NCI-H510A (cell line): ENCODE data around the gene VIPR1.

Experiments
- DNase-seq: peaks from one replicate; lab custom pipeline; 2025; lab: John Stamatoyannopoulos, UW

The VIPR1 gene

GRCh38 chr3:42502429-42503250 is at the start of gene VIPR1:
Gene VIPR1 (plus strand): TSS chr3:42502643. CDS start chr3:42502736, 93 bp downstream.
- peak; percentile 61 for DNase-seq

- no peak for DNase-seq
Observed at GRCh38 chr3:42456211-42456610, 46.2 kb upstream of the VIPR1 start.

- DNase-seq, result no peak
Observed at GRCh38 chr3:42459151-42459550, 43.3 kb upstream of the VIPR1 start.

GRCh38 chr3:42461762-42462161 is 40.7 kb upstream of the VIPR1 start:
- DNase-seq, result no peak

GRCh38 chr3:42463093-42463492 is 39.4 kb upstream of the VIPR1 start:
- no peak for DNase-seq

- no peak for DNase-seq
Observed at GRCh38 chr3:42468111-42468510, 34.3 kb upstream of the VIPR1 start.

GRCh38 chr3:42472555-42472954 is 29.9 kb upstream of the VIPR1 start:
- no peak for DNase-seq

GRCh38 chr3:42473083-42473932 is 29.1 kb upstream of the VIPR1 start:
- no peak for DNase-seq

GRCh38 chr3:42476225-42477125 is 26.0 kb upstream of the VIPR1 start:
- DNase-seq, result no peak

GRCh38 chr3:42477696-42478095 is 24.7 kb upstream of the VIPR1 start:
- DNase-seq, result no peak

- no peak for DNase-seq
Observed at GRCh38 chr3:42478830-42479229, 23.6 kb upstream of the VIPR1 start.

GRCh38 chr3:42486814-42487565 is 15.5 kb upstream of the VIPR1 start:
- no peak for DNase-seq

- no peak for DNase-seq
Observed at GRCh38 chr3:42488687-42489086, 13.8 kb upstream of the VIPR1 start.

GRCh38 chr3:42489116-42489936 is 13.1 kb upstream of the VIPR1 start:
- no peak for DNase-seq

GRCh38 chr3:42489937-42490227 is 12.6 kb upstream of the VIPR1 start:
- DNase-seq, result no peak

- DNase-seq, result peak; percentile 35
Observed at GRCh38 chr3:42490243-42490642, 12.2 kb upstream of the VIPR1 start.

- DNase-seq, result no peak
Observed at GRCh38 chr3:42491881-42492507, 10.4 kb upstream of the VIPR1 start.

- DNase-seq, result no peak
Observed at GRCh38 chr3:42492508-42493080, 9.8 kb upstream of the VIPR1 start.

- DNase-seq, result no peak
Observed at GRCh38 chr3:42493126-42493797, 9.2 kb upstream of the VIPR1 start.
